ENCODE measurements around the gene HLA-DOA.

The HLA-DOA gene

GRCh38 chr6:32968867-32969684 is 40.3 kb downstream of the HLA-DOA start:
- H3K27me3 ChIP-seq (ENCODE audit: control insufficient read depth, insufficient read depth, low read length), result no peaks in the 10 kb centered on the region
- peaks cover 14% of the 10 kb centered on the region for H3K4me1 ChIP-seq (ENCODE audit: control insufficient read depth, insufficient read depth, low read length)
- H3K36me3 ChIP-seq (ENCODE audit: insufficient read depth, low read length), result peaks cover 25% of the 10 kb centered on the region
- peak overlapping the region; percentile 75 for H3K4me3 ChIP-seq (ENCODE audit: low read length)
- peak overlapping the region; percentile 87 for H3K4me2 ChIP-seq (ENCODE audit: low read length)
- no peaks in the 10 kb centered on the region for H3K9me3 ChIP-seq (replicated peaks; ENCODE audit: low read length)
- H3K9ac ChIP-seq (ENCODE audit: low read depth, low read length), result peak overlapping the region; percentile 97

- peaks cover 17% of the 10 kb centered on the region for H3K36me3 ChIP-seq (ENCODE audit: insufficient read depth, low read length)
- peak within 1 kb of the TSS; percentile 87 for H3K4me2 ChIP-seq (ENCODE audit: low read length)
- H3K9ac ChIP-seq (ENCODE audit: low read depth, low read length), result peak within 1 kb of the TSS; percentile 97
- H3K27me3 ChIP-seq (ENCODE audit: control insufficient read depth, insufficient read depth, low read length), result no peaks in the 10 kb centered on the region
- peaks cover 14% of the 10 kb centered on the region for H3K4me1 ChIP-seq (ENCODE audit: control insufficient read depth, insufficient read depth, low read length)
- H3K9me3 ChIP-seq (replicated peaks; ENCODE audit: low read length), result no peaks in the 10 kb centered on the region
- peak within 1 kb of the TSS; percentile 75 for H3K4me3 ChIP-seq (ENCODE audit: low read length)
These were observed 41.1 kb downstream of the HLA-DOA start, which contains the start of gene BRD2 for GRCh38 chr6:32968093-32968866. TSS of gene BRD2 (plus strand) at chr6:32968594. CDS start at chr6:32972899, 4,305 bp downstream.

- H3K27me3 ChIP-seq (ENCODE audit: control insufficient read depth, insufficient read depth, low read length), result no peaks in the 10 kb centered on the region
- H3K4me1 ChIP-seq (ENCODE audit: control insufficient read depth, insufficient read depth, low read length), result peaks cover 14% of the 10 kb centered on the region
- H3K36me3 ChIP-seq (ENCODE audit: insufficient read depth, low read length), result peaks cover 8% of the 10 kb centered on the region
- no peaks in the 10 kb centered on the region for H3K9me3 ChIP-seq (replicated peaks; ENCODE audit: low read length)
- H3K9ac ChIP-seq (ENCODE audit: low read depth, low read length), result peak overlapping the region; percentile 97
- H3K4me2 ChIP-seq (ENCODE audit: low read length), result peak overlapping the region; percentile 87
- H3K4me3 ChIP-seq (ENCODE audit: low read length), result peak overlapping the region; percentile 75
These were observed 42.0 kb downstream of the HLA-DOA start for GRCh38 chr6:32967151-32968091.

DNA sequence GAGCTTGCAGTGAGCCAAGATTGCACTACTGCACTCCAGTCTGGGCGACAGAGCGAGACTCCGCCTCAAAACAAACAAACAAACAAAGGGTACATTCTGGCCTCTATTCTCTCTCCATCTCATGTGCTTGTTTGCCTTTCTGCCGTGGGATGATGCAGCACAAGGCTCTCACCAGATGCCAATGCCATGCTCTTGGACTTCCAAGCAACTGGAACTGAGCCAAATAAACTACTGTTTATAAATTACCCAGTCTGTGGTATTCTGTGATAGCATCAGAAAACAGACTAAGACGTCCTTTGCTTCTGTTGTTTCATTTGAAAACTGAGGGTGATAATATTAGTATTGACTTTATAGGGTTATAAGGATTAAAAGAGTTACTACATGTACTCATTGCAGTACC is 44.6 kb downstream of the HLA-DOA start:
- Histone ChIP-seq H3K27me3 (ENCODE audit: control insufficient read depth, insufficient read depth, low read length) (no peaks in the 10 kb centered on the region), H3K36me3 (ENCODE audit: insufficient read depth, low read length) (no peaks in the 10 kb centered on the region), H3K4me1 (ENCODE audit: control insufficient read depth, insufficient read depth, low read length) (peaks cover 14% of the 10 kb centered on the region), H3K9me3 (replicated peaks; ENCODE audit: low read length) (no peaks in the 10 kb centered on the region), H3K4me2 (ENCODE audit: low read length) (no peak overlapping the region), H3K9ac (ENCODE audit: low read depth, low read length) (no peak overlapping the region), H3K4me3 (ENCODE audit: low read length) (no peak overlapping the region)

DNA sequence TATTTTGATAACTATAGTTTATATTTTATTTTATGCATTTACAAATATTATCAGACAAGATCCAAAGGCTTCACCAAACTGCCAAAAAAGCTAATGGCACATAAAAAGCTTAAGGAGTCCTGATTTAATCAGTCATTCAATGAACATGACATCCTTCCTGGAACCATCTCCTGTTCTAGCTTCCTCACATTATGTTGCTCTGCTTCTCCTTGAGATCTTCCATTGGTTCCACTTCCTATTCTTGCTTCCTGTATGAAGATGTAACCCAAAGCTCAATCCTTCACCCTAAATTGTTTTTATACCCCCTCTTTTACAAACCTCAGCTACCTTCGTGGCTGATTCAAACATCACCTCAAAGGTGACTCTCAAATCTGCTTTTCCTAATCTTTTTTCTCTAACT is 45.5 kb downstream of the HLA-DOA start:
- Histone ChIP-seq H3K27me3 (ENCODE audit: control insufficient read depth, insufficient read depth, low read length) (no peaks in the 10 kb centered on the region), H3K4me3 (ENCODE audit: low read length) (no peak overlapping the region), H3K4me2 (ENCODE audit: low read length) (no peak overlapping the region), H3K9ac (ENCODE audit: low read depth, low read length) (no peak overlapping the region), H3K36me3 (ENCODE audit: insufficient read depth, low read length) (no peaks in the 10 kb centered on the region), H3K9me3 (replicated peaks; ENCODE audit: low read length) (no peaks in the 10 kb centered on the region), H3K4me1 (ENCODE audit: control insufficient read depth, insufficient read depth, low read length) (peaks cover 12% of the 10 kb centered on the region)

GRCh38 chr6:32962213-32962826 is 47.1 kb downstream of the HLA-DOA start:
- no peak overlapping the region for H3K4me2 ChIP-seq (ENCODE audit: low read length)
- no peaks in the 10 kb centered on the region for H3K27me3 ChIP-seq (ENCODE audit: control insufficient read depth, insufficient read depth, low read length)
- H3K4me3 ChIP-seq (ENCODE audit: low read length), result no peak overlapping the region
- no peak overlapping the region for H3K9ac ChIP-seq (ENCODE audit: low read depth, low read length)
- peaks cover 8% of the 10 kb centered on the region for H3K4me1 ChIP-seq (ENCODE audit: control insufficient read depth, insufficient read depth, low read length)
- no peaks in the 10 kb centered on the region for H3K9me3 ChIP-seq (replicated peaks; ENCODE audit: low read length)
- H3K36me3 ChIP-seq (ENCODE audit: insufficient read depth, low read length), result no peaks in the 10 kb centered on the region

DNA sequence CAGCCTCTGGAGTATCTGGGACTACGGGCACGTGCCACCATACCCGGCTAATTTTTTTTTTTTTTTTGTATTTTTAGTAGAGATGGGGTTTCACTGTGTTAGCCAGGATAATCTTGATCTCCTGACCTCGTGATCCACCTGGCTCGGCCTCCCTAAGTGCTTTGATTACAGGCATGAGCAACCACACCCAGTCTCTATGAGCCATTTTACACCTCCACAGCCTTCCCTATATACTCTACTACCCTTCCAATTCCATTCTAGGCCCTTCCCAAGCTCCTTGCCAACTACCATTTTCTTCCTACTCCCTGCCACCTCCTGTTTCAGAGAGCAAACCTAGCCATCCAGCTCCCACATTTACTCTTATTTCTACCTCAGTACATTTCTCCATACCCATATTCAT is 48.8 kb downstream of the HLA-DOA start:
- H3K9me3 ChIP-seq (replicated peaks; ENCODE audit: low read length), result no peaks in the 10 kb centered on the region
- H3K4me2 ChIP-seq (ENCODE audit: low read length), result no peak overlapping the region
- H3K27me3 ChIP-seq (ENCODE audit: control insufficient read depth, insufficient read depth, low read length), result no peaks in the 10 kb centered on the region
- H3K36me3 ChIP-seq (ENCODE audit: insufficient read depth, low read length), result no peaks in the 10 kb centered on the region
- H3K4me3 ChIP-seq (ENCODE audit: low read length), result no peak overlapping the region
- no peak overlapping the region for H3K9ac ChIP-seq (ENCODE audit: low read depth, low read length)
- no peaks in the 10 kb centered on the region for H3K4me1 ChIP-seq (ENCODE audit: control insufficient read depth, insufficient read depth, low read length)

- H3K9ac ChIP-seq (ENCODE audit: low read depth, low read length), result no peak overlapping the region
These were observed 53.2 kb downstream of the HLA-DOA start for GRCh38 chr6:32956176-32956575.

GRCh38 chr6:32954986-32955802 is 54.2 kb downstream of the HLA-DOA start:
- no peaks in the 10 kb centered on the region for H3K36me3 ChIP-seq (ENCODE audit: insufficient read depth, low read length)
- H3K9me3 ChIP-seq (replicated peaks; ENCODE audit: low read length), result no peaks in the 10 kb centered on the region
- H3K9ac ChIP-seq (ENCODE audit: low read depth, low read length), result no peak overlapping the region
- no peak overlapping the region for H3K4me3 ChIP-seq (ENCODE audit: low read length)
- no peaks in the 10 kb centered on the region for H3K27me3 ChIP-seq (ENCODE audit: control insufficient read depth, insufficient read depth, low read length)
- H3K4me2 ChIP-seq (ENCODE audit: low read length), result no peak overlapping the region
- H3K4me1 ChIP-seq (ENCODE audit: control insufficient read depth, insufficient read depth, low read length), result no peaks in the 10 kb centered on the region

More at GRCh38 chr6:32956176-32956575, 53.2 kb downstream of the HLA-DOA start:
- Histone ChIP-seq H3K27me3 (ENCODE audit: control insufficient read depth, insufficient read depth, low read length) (no peaks in the 10 kb centered on the region), H3K36me3 (ENCODE audit: insufficient read depth, low read length) (no peaks in the 10 kb centered on the region), H3K4me2 (ENCODE audit: low read length) (no peak overlapping the region), H3K4me1 (ENCODE audit: control insufficient read depth, insufficient read depth, low read length) (no peaks in the 10 kb centered on the region), H3K9me3 (replicated peaks; ENCODE audit: low read length) (no peaks in the 10 kb centered on the region), H3K4me3 (ENCODE audit: low read length) (no peak overlapping the region)

GRCh38 chr6:32954267-32954666 is 55.1 kb downstream of the HLA-DOA start:
- H3K4me2 ChIP-seq (ENCODE audit: low read length), result no peak overlapping the region
- no peaks in the 10 kb centered on the region for H3K27me3 ChIP-seq (ENCODE audit: control insufficient read depth, insufficient read depth, low read length)
- no peak overlapping the region for H3K4me3 ChIP-seq (ENCODE audit: low read length)
- no peak overlapping the region for H3K9ac ChIP-seq (ENCODE audit: low read depth, low read length)
- no peaks in the 10 kb centered on the region for H3K36me3 ChIP-seq (ENCODE audit: insufficient read depth, low read length)
- no peaks in the 10 kb centered on the region for H3K4me1 ChIP-seq (ENCODE audit: control insufficient read depth, insufficient read depth, low read length)
- H3K9me3 ChIP-seq (replicated peaks; ENCODE audit: low read length), result no peaks in the 10 kb centered on the region

Measured in skeletal muscle satellite cell (primary cell).